Globus pallidus (tissue), 1 donor: ENCODE results near the gene CRYM.
"Not testable (repeated sequence)": the region's sequence is repeated elsewhere in the genome, so short reads cannot be mapped to it uniquely, and the experiment has no call there.

Experiments used
- DNase-seq: peaks from one replicate; pipeline ENCODE4 v3.0.0-alpha.2; 2015; ENCODE audit warnings: low spot score

The CRYM gene

DNA sequence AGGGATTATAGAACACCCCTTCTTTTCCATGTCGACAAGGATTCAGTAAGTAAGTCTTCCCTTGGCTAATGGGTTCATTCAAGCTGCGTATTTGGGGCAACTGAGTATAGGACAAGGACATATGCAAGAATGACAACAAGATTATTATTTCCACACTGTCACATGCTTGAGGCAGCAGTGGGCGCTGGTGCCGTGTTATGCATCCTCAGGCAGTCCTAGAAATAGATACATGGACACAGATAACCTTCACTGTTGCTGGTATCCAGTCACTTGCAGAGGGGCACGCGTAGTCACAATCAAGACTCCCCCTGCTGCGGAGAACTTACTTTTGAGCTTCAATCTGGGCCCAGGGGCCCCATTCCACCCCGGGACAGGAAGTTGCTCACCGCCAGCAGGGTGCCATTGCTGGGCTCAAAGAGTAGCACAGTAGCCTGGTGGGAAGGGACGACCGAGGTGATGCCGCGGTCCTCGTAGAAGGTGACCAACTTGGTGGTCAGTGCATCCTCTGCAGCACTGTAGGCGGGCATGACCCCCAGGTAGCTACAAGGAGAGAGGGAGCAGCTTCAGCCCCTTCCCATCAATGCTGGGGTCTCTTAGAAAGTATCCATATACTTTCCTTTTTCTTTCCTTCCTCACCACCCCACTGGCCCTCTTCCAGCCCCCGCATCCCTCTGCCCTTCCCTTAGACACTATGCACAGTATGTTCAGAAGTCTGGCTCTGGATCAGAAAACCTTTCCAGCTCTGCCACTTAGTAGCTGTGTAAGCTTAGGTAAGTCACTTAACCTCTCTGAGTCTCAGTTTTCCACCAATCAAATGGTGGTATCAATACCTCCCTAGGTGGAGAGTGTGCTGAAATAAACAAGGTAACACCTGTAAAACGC, 804 bp downstream of the CRYM start:
- DNase-seq = no peak

DNA sequence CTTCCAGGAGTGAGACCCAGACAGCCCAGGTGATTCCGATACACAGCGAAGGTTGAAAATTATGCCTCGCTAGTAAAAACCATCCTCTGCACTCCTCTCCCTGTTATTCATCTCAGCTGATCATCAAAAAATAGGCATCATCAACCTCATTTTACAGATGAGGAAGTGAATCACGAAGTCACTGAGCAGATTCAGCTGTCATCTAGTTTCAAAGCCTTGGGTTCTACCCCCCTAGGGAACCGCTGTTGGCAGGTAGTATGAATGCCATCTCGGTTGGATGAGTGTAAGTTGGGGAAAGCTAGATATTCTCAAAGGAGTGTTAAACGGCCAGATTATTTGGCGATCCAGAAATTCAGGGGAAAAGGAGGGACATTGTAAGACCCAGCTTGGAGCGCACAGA, 2.0 kb downstream of the CRYM start:
- no peak for DNase-seq

DNA sequence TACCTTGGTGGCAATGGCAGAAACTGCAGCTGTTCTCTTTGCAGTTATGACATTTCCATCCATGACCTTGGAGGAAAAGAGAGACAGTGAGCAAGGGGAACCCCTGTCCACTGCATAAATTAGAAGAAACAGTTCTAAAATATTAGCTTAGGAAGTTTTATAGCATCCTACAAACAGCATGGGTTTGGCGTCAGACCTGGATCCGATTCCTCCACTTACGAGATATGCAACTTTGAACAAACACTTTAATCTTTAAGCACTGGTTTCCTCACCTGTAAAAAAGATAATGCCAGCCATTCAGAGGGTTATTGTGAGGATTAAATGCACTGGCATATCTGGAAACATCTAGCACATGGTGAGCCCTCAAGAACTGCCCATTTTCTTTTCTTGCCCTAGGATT, 2.6 kb downstream of the CRYM start:
- no peak for DNase-seq

DNA sequence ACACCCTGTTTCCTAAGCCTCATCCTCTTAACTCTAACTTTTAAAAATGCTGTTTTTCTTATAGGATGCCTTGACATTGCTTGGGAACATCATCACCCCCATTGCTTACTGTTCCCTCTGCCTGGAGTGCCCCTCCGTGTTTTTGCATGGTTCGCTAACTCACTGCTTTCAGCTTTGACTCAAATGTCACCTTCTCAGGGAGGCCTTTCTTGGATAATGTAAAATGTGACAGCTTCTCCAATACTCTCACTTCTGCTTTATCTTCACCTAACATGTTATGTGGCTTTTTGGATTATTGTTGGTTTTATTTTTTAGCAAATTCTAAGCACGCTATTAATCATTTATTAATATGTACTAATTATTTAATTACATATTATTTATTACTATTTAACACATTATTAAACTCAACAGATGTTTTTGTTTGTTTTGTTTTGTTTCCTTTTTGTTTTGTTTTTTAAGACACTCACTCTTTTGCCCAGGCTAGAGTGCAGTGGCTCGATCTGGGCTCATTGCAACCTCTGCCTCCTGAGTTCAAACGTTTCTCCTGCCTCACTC, 3.8 kb downstream of the CRYM start:
- no peak for DNase-seq

DNA sequence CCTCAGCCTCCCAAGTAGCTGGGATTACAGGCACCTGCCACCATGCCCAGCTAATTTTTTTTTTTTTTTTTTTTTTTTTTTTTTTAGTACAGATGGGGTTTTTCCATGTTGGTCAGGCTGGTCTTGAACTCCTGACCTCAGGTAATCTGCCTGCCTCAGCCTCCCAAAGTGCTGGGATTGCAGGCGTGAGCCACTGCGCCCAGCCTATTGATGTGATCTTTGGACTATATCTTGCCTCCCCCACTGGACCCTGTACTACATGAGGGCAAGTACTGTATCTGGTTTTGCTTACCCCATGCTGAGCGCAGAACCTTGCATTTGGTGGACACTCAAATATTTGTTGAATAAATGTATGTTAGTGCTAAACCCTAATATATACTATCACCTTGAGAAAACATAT, 5.3 kb downstream of the CRYM start:
- DNase-seq = not testable (repeated sequence)

DNA sequence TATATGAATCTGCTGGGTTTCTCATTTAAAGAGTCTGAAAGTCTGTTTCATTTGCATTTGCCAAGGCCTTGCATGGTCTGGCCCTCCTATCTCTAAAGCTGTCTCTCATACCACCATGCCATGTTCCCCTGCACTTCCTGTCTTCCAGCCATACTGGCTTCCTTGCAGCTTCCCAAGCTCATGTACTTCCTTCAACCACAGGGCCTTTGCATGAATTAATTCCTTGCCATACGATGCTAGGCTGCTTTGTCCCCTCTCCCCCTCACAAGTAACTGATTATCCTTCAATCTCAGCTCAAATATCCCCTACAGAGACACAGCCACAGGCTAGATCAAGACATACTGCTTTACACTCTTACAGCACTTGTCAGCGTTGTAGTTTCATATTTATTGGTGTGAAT, 5.8 kb downstream of the CRYM start:
- DNase-seq = no peak

DNA sequence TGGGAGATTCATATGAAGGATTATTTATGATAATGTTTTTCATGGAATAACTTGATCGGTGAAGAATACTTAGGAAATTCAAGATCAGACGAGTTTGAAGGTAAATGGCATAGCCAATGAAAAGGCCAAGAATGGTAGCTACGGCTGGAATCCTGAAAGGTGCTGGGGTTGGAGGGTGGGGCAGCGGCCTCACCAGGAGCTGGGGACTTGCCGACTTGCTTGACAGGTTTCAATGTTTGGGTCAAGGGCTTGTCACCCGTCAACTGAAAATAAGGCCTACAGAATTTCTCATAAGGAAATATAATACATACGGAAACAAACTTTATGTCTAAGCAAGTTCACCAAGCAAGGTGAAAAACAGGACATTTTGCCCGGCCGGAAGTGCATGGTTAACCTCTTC, 9.9 kb downstream of the CRYM start:
- DNase-seq = no peak

DNA sequence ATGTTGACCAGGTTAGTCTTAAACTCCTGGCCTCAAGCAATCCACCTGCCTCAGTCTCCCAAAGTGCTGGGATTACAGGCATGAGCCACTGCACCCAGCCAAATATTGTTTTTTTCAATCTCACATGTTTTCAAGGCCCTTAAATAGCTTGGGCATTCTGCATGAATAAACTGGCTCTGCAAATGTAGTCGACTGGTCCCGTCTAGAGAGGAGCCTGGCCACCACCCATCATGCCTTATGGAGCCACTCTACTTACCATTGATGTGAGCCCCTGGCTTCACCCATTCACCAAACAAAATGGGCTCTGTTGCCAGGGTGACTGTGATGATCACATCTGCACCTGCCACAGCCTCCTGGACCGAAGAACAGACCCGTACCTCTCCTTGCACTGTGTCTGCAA, 10.8 kb downstream of the CRYM start:
- no peak for DNase-seq

DNA sequence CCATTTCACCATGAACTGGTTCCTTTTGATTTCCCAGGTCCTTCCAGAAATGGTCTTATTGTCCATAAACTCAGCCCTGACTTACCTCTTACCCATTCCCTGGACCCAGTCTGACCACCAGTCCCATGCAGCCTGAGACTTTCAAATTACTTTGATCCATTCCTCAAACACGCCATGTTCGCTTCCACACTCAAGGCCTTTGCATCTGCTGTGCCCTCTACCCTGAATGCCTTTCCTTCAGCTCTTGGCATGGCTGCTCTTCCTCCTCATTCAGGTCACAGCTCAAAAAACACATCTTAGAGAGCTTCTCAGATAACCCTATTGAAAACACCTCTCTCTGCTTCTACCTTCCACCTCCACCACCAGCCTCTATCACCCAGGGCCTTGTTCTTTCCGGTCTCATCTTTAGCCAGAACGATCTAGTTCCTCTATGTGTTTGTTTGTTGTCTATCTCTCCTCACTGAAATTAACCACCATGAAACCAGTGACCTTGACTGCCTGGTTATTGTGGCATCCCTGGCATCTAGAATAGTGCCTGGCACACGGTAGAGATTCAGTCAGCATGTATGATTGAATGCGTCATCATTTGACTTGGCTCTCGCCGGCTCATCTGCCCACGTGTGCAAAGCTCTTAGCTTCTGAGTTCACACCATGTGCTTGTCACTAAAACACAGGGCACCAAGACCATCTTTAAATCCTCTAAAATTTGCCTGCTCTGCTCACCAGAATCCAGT, 12.8 kb downstream of the CRYM start:
- DNase-seq = no peak

DNA sequence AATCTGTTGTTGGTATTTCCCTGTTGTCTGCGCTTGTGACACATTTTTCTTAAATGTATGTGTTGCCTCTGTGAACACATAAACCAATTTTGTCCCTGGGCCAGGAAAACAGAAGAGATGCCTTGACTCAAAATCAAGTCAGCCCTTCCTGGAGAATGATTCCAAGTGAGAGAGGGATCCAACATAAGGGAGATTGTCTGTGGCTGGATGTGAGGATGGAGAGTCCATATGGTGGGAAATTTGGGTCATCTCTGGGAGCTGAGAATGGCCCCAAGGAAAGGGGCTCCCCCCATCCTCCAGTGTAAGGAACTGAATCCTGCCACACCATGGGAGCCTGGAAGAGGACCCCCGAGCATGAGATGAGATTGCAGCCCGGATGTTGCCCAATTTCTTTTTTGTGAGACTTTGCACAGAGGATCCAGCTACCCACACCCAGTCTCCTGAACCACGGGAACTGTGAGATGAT, 13.5 kb downstream of the CRYM start:
- no peak for DNase-seq

DNA sequence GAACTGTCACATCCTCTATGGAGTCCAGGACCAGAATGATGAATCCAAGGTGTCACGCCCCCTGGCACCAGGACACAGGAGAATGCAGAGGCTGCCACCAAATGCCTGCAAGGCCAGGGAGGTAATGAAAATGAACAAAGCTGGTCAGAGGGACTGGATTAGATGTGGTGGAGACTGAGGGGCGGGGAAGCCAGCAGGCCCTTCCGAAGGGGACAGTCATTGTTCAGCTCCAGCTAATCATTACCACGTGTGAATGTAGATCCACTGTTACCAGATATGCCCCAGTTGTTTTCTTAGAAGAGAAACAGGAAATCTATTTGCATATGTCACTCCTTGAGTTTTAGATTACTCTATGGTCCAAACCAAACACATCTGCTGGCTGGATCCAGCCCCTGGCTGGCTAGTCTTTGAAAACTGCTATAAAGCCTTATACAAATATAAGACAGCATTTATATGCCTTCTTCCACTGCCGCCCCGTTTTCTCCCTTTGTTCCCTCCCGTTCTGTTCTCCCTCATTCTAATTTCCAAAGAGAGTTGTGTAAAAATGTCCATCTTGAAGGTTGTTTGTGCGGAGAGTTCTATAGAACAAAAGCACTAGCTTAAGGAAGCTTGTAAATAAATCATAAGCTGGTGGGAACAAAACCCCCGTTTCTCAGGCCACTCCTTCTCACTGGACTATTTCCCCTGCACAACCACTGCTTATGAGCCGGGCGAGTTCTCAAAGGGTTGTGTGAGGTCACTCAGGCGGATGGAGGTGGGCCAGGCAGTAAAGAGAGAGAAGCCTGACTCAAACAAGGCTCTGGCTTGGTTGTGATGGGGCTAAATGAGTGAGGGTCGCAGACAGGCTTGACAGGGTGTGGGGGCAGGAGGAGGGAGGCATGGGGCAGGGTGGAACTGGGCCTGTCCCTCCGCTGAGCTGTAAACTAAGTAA, 14.2 kb downstream of the CRYM start:
- DNase-seq = no peak

DNA sequence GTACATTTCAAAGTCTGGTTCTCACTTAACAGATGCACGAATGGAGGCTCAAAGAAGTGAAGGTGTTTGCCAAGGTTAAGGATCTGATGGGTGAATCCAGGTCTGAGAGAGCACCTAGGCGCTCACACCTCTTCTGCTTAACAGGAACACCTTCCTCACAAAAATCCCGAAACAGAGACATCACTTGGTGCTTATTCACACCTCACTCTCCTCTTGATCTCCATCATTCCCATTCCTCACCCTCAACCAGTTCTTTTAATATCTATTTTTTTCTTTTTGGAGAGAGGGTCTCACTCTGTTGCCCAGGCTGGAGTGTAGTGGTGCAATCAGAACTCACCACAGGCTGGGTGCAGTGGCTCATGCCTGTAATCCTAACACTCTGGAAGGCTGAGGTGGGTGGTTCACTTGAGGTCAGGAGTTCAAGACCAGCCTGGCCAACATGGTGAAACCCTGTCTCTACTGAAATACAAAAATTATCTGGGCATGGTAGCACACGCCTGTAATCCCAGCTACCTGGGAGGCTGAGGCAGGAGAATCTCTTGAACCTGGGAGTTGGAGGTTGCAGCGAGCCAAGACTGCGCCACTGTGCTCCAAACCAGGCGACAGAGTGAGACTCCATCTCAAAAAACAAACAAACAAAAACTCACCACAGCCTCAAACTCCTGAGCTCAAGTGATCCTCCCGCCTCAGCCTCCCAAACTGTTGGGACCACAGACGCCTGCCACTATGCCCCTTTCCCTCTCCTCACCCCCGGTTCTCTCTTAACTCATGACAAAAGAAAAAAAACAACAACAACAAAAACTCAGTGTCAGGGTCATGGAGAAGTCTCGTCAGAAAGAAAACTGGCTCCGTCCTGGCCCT, 15.1 kb downstream of the CRYM start:
- DNase-seq = no peak

DNA sequence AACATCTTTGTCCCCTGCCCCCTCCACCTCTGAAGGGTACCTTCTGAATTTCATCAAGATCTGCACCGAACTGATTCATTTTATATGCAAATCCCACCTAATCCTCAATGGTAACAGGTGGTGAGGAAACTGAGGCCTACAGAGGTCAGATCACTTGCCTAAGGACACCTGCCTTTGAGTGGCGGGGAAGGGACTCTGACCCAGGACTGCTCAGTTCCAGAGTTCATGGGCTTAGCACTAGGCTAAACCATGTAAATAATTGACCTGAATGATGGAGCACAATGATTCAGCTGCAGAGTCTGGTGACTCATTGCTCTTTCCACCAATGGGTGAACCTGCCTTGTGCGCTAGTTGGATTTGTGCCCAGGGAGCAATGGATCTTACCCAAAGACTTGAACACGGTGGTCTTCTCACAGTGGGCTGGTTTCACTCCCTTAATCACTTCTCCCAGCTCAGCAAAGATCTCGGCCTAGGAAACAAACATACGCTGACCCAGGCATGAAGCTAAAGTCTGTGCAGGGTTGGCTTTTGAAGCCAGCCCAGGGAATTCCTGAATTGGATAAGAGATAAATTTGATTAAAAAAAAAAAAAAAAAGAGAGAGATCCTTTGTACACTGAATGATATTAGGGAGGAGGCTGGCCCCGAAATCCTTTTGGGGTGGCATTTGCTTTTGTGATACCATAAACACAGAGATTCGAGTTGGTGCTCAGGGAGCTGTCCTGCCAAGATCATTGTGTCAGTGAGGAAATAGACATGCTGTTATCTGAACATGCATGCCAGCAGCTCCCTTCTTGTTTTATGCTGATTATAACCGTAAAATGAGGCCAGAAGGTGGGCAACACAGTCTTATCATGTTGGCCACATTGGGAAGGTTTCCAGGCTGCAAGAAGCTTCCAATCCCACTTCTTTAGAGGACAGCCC, 17.0 kb downstream of the CRYM start:
- DNase-seq = no peak

DNA sequence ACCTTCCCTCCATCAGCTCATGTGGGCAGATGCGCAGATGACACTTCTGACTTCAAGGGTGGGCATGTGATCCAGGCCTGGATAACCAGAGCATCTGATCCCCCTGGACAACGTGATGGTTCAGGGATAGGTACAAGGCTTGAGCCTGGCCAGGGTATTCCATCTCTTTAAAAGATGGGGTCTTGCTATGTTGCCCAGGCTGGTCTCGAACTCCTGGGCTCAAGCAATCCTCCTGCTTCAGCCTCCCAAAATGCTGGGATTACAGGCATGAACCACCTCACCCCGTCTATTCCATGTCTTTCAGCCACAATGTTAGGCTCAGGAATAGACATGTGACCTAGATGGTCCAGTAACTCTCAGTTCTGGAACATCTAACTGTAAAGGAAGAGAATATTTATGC, 20.8 kb downstream of the CRYM start:
- no peak for DNase-seq

DNA sequence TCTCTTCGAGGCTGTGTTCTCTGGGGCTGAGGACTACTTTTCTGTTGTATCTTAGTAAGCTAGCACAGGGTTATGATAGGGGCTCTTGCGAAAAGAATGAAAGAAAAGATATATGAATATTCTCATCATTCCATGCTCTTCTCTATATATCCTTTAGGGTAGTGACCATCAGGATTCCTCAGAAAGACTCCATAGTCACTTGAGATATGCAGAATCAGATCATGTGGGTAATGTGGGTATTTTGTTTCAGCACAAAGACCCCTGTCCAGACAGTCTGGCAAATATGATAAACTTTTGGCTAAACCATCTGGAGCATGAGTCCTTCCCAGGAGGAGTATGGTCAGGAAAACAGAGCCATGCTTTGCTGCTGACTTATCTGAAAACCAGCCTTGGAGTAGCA, 21.5 kb downstream of the CRYM start:
- no peak for DNase-seq

DNA sequence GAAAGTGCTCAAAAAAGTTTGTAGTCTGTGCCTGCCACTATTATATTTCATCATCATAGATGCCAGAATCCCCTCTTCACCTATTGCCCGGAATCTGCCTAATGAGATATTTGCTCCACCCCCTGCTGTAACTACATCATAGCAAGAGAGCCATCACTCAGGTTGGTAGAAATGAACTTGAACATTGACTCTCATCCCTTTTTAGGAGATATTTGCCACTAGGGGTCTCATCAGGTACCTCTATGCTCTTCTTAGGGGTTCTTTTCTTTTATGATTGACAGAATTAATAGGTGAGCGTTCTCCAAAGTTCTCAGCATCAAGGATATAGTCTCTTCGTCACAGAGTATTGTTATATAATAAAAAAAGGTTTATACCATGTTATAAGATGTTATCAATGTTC, 24.6 kb downstream of the CRYM start:
- DNase-seq = no peak

DNA sequence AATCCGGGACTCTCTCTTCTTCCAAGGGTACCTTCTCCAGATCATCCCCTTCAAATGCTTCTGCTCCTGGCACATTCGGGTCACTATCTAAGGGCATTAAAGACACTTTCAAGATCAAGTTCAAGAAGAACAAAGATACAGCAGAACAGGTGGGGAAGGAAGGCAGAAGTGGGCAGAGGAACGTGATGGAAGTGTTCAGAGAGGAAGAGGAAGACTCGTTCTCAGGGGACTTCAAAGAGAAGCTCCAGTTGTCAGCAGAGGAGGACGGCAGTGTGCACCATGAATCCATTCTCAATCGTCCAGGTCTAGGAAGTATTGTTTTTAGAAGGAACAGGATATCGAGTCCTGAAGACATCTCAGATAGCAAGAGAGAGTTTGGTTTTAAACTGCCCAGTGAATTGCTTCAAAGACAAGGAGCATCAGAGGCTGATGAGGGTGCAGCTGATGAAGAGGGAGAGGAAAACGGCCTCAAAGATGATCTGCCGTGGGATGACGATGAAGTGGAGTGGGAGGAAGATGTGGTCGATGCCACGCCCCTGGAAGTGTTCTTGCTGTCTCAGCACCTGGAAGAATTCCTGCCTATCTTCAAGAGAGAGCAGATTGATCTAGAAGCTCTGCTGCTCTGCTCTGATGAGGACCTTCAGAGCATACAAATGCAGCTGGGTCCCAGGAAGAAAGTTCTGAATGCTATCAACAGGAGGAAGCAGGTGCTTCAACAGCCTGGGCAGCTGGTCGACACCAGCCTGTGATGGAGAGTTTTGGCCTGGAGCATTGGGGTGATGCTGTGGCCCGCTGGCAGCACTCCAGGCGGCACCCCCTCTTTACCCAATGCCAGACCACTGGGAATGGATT, 27.8 kb downstream of the CRYM start:
- no peak for DNase-seq

DNA sequence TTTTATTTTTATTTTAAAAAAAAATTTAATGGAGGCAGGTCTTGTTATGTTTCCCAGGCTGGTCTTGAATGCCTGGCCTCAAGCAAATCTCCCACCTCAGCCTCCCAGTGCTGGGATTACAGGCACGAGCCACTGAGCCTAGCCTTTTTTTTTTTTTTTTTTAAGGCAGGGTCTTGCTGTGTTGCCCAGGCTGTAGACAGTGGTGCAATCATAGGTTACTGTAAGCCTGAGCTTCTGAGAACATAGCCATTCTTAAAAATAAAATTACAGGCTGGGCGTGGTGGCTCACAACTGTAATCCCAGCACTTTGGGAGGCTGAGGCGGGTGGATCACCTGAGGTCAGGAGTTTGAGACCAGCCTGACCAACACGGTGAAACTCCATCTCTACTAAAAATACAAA, 29.9 kb downstream of the CRYM start:
- not testable (repeated sequence) for DNase-seq
